ENCODE data around the gene TMEM9B. TPM values are rescaled to one million over a fixed set of nuclear protein-coding genes. Genes with fewer than 3 reads are reported as not detected.

TMEM9B gene
- total RNA-seq: 44.3 and 49.7 TPM in 2 replicates

DNA sequence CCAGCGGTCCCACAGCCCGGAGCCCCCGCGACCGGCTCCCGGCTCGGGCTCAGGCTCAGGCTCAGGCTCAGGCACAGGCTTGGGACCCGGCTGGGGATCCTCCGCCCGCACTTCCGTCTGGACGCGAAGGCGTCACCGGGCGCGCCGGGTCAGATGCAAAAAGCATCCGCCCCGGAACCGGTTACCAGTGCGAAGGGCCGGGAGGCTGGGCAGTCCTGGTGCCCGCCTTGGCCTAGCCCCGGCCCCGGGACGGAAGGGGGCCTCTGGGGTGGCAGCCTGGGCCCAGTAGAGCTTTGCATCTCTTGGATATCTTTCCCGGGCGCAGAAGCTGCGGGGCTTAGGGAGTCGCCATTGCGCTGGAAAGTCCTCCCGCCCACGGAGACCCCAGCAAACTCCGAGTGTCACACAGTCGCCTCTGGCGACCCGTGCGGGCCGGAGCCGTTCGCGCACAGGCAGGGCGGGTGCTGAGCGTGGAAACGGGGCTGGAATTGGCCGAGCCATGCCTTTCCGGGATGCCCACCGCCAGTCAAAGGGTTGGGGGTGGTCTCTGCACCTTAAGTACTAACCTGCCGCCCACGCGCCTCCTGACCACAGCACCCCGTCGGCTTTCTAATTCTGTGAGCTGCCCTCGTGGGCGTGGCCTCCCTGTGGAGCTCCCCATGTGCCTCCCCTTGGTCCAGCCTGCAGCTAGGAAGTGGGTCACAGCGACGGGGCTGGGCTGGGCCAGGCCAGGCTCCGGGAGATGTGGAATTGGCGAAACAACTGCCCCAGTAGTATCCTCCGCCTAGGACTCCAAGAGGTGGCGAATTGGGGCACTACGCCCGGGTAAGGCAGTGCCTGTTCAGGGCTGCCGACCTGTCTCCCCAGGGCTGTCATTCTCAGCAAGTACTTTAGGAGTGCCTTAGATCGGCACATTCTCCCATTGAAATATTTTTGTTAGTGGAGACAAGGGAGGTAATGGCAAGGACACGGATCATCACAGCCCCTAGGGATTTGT, at the start of gene TMEM9B:
TMEM9B (minus strand) TSS at position 119 of the 997 bp plus-strand sequence. CDS start 129 bp downstream, outside the sequence.

DNA sequence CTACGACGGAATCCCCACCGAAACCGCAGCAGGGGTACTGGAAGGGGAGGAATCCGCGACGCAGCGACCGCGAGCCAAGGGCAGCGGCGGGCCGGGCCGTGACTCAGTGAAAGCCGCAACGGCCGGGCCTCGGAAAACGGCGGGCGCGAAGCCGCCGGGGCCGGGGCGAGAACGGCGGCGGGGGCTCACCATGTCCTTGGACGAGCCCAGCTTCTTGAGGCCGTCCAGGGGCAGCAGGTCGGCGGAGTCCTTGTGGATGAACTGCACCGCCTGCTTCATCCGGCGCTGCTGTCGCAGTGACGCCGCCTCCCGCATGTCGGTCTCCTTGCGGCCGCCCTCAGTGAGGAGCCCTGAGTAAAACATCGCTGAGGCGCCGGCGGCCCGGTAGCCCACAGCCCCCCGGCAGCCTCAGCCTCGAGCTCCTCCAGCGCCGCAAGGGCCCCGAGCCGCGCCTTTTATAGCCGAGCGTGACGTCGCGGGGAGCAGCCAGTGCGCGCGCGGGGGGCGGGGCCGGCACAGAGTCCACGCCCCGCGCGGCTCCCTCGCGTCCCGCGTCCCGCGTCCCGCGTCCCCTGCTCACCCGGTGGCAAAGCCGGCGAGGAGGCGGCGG, 39.4 kb upstream of the TMEM9B start, which contains the start of gene NRIP3:
NRIP3 (minus strand) TSS at position 429 of the 610 bp plus-strand sequence; CDS start at position 363, 66 bp downstream.

DNA sequence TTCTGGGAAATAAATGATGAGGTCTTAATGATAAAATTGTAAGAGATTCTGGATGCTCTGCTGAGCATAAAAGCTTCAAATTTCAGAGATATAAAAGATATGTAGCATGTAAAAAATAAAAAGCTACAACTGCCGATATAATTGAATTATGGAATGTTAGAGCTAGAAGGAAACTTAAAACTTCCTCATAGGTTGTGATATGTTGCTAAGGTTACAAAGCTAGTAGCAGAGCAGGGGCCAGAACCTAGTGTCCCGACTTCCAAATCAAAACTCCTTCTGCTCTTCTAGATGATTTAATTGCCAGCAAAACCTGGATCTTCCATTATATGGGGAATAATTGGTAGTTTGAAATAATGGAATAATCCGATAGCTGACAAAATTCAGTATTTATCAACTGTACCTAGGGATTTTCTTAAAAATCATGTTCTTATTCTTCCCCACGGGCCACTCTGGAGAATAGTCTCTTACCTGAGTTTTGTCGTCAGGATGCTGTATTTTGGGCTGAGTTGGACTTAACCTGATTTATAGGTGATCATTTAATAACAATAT, 21.6 kb downstream of the TMEM9B start, which contains the start of gene ASCL3:
ASCL3 (minus strand) TSS at position 499 of the 549 bp plus-strand sequence. CDS start 4,855 bp downstream, outside the sequence.

DNA sequence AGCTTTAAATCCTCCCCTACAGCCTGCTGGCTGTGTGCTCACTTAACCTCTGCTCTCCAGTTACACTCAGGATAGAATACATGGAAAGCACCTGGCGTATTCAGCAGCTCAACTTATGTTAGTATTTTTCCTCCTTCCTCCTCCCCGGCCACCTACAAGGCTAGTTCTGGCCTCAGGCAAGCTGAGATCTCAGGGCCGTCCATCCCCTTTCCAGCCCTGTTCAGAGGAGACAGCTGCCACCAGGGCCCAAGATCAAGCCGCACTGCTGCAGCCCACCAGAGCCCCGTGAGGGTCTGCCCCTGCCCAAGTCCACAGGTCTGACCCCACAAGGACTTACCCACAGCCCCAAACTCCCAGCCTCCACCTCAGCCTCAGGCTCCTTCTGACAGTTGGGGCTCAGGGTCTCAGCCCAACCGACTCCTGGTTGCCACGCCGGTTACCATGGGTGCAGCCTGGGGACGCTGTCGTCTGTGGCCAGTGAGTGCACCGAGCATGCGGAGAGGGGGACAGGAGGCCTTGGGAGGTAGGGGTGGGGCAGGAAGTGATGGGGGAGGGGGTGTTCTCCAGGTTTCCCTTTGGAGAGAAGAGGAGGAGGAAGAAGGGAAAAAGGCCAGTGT, 31.6 kb downstream of the TMEM9B start, which contains the start of gene C11orf16:
C11orf16 (minus strand) TSS at position 384 of the 617 bp plus-strand sequence. CDS start 639 bp downstream, outside the sequence.

DNA sequence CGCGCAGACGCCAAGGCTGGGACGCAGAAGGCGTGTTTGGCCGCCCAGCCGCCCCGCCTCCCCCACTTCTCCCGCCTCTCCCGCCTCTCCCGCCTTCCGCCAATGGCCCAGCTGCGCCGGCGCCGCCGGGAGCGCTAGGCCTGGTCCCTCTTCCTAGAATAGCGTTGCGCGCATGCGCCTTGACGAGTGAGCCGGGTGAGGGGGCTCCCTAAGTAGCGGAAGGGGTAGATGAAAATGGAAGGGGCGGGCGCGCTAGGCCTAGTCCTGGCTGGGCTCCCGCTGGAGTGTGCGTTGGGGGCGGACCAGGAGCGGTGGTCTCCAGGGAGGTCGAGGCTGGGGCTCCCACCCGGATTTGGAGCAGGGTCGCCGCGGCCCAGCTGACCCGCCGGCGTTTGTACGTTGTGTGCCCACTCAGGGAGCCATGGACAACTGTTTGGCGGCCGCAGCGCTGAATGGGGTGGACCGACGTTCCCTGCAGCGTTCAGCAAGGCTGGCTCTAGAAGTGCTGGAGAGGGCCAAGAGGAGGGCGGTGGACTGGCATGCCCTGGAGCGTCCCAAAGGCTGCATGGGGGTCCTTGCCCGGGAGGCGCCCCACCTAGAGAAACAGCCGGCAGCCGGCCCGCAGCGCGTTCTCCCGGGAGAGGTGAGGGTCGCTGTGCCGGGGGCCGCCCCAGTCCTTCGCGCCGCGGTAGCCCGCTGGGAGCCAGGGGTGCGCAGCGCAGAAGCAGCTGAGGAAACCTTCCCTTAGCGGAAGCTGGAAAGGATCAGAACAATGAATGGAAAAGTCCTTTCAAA, 53.0 kb downstream of the TMEM9B start, which contains the start of gene AKIP1:
AKIP1 (plus strand) TSS at position 161 of the 795 bp plus-strand sequence; CDS start at position 422, 261 bp downstream.

Other genes with a start within 250 kb of the TMEM9B start
- gene AKIP1, start 53.3 kb downstream of the TMEM9B start, total RNA-seq: 26.9 and 27.7 TPM in 2 replicates
- not detected in 2 replicates for gene C11orf16, start 31.5 kb downstream of the TMEM9B start, total RNA-seq
- not detected in 2 replicates for gene ASCL3, start 21.4 kb downstream of the TMEM9B start, total RNA-seq
- gene NRIP3, start 39.6 kb upstream of the TMEM9B start, total RNA-seq: 6.8 and 12.7 TPM in 2 replicates
- gene SCUBE2, start 127.2 kb upstream of the TMEM9B start, total RNA-seq: 1.3 and 2.0 TPM in 2 replicates